HG03521 (cell line): ENCODE data around the gene PTPRA.
"Not testable (repeated sequence)": the region's sequence is repeated elsewhere in the genome, so short reads cannot be mapped to it uniquely, and the experiment has no call there.

Experiments used
- ATAC-seq: cut with Tn5 transposase; IDR thresholded peaks from one replicate; pipeline ENCODE4 v1.9.1; 2021; ENCODE audit warnings: mild to moderate bottlenecking, moderate library complexity; ENCODE audit not compliant: unreplicated experiment

The PTPRA gene

GRCh38 chr20:3041854-3042409 lies 168.7 kb downstream of the PTPRA start:
- no peak for ATAC-seq

DNA sequence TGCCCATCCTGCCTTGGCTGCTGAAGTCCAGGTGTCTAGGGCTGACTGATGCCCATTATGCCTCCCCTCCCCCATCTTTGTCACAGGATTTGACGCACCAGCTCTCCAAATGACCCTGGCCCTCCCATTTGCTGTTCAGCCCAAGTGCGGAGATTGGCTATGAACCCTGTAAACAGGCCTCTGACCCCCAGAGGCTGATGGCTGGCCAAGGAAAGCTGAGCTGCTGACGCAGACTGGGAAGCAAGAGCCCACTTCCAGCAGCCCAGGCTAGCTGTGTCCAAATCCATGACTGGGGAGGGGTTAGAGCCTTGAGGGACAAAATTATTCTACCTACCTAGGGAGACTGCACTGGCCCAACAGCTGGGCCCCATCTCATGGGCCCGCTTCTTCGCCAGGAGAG lies 169.3 kb downstream of the PTPRA start:
- ATAC-seq, result no peak

DNA sequence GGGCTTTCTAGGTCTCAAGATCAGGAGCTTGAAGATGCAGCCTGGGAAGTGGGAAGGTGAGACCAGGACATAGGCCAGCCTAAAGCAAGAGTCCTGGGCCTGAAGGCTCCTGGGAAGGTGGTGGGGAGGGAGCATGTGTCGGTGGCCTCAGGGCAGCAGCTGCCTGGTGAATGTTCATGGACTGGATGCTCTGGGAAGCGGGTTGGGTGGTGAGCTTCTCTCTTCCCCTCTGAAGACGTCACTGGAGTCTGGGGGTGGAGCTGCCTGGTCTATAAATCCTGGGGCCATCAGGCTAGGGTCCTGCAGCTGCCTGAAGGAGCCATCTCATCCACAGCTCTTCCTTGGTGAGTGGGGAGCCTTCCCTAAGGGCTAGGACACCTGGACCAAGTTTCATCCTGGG lies 170.0 kb downstream of the PTPRA start, which contains the start of gene GNRH2:
Gene GNRH2, plus strand, starts transcription at position 301 of the 400 bp plus-strand sequence. CDS start 793 bp downstream, outside the sequence.
- ATAC-seq, result no peak

DNA sequence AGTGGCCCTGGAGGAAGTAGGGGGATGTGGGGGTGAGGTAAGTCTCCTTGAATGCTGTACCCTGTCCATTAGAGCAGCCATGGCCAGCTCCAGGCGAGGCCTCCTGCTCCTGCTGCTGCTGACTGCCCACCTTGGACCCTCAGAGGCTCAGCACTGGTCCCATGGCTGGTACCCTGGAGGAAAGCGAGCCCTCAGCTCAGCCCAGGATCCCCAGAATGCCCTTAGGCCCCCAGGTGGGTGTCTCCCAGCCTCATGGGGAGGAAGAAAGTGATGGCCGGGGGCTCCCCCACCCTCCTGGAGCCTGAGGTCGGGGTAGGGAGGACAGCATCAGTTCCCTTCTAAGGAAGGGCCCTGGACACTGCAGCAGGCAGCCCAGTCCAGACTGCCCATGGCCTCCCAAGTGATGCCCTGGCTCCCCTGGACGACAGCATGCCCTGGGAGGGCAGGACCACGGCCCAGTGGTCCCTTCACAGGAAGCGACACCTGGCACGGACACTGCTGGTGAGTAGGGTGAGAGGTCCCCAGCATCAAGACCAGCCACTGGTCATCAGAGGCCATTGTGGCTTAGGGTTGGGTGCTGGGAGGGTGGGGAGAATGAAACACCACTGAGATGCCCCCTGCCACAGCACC lies 171.2 kb downstream of the PTPRA start:
- ATAC-seq, result no peak

DNA sequence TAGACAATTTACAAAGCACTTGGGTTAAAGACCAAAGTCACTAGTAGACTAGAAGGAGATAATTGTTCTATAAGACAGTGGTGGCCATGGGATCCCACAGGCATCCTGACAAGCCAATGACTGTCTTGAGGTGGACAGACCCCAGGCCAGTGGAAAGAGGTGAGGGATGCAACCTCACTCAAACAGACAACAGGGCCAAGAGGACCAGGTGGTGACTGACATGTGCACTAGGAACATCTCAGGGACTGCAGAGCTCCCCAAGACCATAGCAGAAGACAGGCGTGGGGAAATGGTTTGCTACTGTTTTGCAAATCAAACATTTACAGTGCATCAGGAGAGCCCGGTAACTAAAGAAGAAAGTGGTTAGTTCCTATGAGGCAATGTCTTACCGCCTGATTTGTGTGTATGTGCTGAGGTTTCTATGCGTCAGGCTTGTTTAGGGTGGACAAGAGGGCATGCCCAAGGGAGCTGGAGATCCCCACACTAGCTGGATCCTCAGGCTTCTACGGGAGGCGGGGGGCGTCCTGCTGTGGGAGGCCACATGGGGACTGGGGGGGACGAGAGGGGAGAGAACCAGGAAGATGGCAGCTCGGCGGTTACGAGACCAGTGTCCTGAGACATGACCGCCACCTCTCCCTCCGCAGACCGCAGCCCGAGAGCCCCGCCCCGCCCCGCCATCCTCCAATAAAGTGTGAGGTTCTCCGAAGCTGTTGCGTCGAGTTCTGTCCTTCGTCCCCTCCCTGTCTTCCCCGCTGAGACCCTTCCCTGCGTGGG lies 171.9 kb downstream of the PTPRA start:
- peak; percentile 34 for ATAC-seq

GRCh38 chr20:3045816-3046676 lies 172.8 kb downstream of the PTPRA start, which contains the start of gene MRPS26:
TSS of gene MRPS26 (plus strand) at chr20:3046052. CDS start at chr20:3046069, 17 bp downstream.
- peak; percentile 85 for ATAC-seq

- ATAC-seq, result no peak
These were observed 173.6 kb downstream of the PTPRA start for GRCh38 chr20:3046677-3047462.

DNA sequence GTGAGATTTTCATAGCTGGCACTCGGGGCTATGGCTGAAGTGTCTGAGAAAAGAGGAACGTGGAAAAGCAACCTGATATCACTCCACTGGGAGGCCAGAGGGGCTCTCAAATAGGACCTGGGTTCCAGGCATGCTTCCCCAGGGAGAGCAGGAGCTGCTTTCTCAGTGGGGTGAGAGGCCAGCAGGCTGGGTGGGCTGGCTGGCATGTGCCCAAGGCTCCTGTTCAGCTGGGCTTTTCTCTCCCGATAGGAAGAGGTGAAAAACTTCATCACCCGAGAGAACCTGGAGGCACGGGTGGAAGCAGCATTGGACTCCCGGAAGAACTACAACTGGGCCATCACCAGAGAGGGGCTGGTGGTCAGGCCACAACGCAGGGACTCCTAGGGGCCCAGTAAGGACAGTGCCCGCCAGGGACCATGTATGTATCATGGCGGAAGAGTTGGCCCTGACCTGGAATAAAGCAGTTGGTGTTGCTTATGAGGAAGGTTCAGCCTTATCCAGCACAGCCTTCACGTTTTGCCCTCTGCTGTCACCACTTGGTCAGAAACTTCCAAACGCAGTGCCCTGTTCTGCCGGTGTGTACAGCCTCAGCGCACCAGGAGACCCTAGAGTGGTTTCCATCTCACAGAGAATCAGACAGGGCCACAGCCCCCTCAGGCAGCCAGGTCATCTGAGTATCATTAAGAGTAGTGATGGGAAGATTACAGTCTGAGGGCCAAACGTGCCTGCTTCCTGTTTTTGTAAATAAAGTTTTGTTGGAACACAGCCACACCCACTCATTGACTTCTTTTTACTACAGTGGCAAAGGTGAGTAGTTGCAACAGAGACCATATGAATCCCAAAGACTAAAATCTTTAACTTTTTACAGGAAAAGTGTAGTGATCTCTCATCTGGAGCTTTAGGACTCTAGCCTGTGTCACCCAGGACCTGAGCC lies 174.5 kb downstream of the PTPRA start:
- ATAC-seq, result no peak

DNA sequence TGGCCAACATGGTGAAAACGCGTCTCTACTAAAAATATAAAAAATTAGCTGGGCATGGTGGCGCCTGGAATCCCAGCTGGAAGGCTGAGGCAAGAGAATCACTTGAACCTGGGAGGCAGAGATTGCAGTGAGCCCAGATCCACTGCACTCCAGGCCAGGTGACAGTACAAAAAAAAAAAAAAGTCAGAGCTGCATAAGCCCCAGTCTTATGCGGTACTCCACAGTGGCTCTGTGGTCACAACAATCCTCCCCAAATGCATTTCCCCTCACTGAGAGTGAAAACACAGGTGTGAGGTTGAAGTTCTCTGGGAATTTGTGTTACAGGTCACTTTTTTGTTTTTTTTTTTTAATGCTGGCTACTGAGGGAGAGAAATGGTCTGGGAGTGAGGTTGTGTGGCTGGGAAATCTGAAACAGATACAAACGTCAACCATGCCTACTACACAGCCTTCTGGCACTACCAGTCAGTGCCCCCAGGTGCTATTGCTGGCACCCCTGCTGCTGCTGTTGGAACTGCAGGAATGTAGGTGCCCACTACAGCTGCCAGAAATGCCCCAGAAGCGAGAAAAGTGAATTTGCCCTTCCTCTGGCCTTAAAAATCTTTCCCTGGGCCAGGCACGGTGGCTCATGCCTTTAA lies 178.2 kb downstream of the PTPRA start:
- ATAC-seq, result no peak

- ATAC-seq, result no peak
These were observed 186.2 kb downstream of the PTPRA start for GRCh38 chr20:3059489-3059888.

- ATAC-seq, result not testable (repeated sequence)
These were observed 190.8 kb downstream of the PTPRA start for GRCh38 chr20:3064119-3064518.

GRCh38 chr20:3067139-3068014 lies 194.1 kb downstream of the PTPRA start:
- ATAC-seq, result no peak

DNA sequence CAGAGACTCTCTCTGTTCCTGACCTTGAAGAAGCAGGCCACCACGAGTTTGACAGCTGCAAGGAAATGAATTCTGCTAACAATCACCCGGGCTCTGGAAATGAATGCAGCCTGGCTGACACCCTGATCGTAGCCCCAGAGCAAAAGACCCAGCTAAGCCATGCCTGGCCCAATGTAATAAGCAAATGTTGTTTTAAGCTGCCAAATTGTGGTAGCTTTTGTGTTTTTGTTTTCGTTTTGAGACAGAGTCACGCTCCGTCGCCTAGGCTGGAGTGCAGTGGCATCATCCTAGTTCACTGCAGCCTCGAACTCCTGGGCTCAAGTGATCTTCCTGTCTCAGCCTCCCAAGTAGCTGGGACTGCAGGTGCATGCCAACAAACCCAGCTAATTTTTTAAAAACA lies 194.8 kb downstream of the PTPRA start:
- no peak for ATAC-seq

DNA sequence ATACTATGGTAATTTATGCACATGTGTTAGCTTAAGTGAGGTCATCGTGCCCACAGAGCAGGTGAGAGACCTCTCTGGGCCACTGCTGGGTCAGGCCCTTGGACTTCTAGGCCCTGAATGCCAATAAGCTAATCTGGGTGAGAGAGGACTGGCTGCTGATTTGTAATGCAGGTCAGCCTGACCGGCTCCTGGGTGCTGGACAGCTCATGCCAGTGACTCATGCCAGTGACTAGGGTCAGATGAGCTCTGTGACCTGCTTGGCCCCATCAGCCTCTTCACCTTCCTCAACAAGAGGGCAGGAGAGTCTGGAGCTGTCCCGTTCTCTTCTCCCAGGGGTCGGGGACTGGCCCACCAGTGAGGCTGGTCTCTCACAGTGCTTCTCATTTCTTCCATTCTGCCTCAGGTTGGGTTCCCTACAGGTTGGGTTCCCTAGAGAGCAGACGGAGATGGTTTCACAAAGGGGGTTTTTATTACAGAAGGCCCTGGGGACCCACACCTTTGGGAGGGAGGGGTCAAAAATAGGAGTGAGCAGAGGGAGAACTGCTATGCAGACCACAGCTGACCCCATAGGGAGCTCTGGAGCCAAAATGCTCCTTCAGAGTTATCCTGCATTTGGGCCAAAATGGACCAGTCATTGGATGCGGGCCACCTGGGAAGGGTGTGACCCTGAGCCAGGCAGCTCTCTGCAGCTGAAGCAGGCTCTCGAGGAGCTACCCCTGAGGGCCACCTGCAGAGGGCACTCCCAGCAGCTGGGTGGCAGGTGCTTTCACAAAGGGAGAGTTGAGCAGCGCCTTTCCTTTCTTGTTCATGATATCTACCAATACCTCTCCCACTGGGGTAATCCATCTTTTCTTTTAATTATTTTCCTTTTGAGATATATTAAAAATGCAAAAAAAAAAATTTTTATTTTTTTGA lies 196.0 kb downstream of the PTPRA start:
- ATAC-seq, result no peak

GRCh38 chr20:3070725-3071124 lies 197.4 kb downstream of the PTPRA start:
- no peak for ATAC-seq

DNA sequence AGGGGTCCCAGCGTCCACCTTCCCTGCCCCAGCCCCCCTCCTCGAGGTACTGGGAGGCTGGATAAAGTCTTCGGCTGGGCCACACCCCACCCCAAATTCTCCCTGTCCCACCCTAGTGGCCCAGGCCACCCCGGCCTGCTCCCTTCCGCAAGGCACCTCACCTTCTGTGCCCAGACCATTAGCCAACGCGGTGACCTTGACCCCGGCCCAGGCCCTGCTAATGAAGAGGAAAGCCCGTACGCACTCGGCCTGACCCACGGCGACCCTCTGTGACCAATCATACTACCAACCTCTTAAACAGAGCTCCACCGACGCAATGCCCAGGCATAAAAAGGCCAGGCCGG lies 198.0 kb downstream of the PTPRA start:
- ATAC-seq, result no peak
